ENCODE measurements around the gene RHBDD1.

Gene RHBDD1

GRCh38 chr2:226943862-226944620, 108.2 kb downstream of the RHBDD1 start:
- no peak for DNase-seq

DNA sequence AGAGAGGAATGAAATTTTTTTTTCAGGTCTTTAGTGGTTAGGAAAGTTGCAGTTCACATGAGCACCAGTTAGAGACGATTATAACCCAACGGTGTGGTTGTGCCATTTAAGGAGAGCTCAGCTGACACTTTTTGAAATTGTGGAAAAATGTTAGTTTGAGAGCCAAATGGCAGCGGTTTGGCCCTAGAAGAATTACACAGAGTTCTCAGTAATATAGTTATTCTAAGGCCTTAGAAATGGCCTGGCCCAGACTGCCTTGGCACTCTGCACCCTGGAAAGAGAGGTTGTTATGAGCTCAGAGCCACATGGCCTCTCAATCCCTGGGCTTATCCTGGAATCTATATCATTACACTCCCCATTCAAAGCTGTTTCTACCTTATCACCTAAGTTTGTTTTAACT, 117.4 kb downstream of the RHBDD1 start:
- no peak for DNase-seq

GRCh38 chr2:226953826-226954225, 118.0 kb downstream of the RHBDD1 start:
- DNase-seq: no peak

DNA sequence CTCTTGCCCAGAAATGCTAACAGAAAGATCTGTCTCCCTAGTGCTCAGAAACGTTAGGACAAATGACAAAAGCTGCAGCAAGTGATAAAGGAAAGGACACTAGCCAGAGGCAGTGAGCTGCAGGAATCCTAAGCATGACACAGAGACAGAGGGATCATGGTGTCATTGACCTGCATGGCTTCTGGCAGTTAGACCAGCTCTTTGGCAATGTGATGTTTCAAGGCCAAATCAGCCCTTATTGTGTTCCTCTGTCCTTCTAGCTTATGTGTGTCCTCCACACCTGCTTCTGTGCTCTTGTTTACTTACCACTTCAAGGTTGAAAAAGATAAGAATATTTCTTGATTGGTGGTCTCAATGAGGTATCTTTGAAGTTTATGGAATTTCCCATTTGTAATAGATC, 120.8 kb downstream of the RHBDD1 start:
- DNase-seq: no peak

- DNase-seq: no peak
Observed at GRCh38 chr2:226959418-226959817, 123.6 kb downstream of the RHBDD1 start.

GRCh38 chr2:226962176-226962773, 126.4 kb downstream of the RHBDD1 start:
- DNase-seq: no peak

DNA sequence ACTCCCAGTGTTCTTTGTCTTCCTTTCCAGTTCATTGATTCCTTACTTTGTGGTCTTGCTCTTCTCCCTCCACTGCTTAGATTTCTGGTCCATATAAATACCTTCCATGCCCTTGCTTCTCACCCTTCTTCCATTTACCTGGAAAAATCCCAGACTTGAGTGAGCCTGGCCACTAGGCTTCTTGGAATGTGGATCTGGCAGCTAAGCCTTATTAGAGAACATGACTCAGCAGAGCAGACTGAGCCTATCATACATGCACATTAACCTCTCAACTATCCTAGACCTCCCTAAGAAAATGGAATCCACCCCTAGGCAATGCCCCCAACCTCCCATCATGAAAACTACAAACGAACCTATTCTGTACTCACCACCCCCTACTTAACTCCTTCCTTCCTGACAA, 127.7 kb downstream of the RHBDD1 start:
- no peak for DNase-seq

DNA sequence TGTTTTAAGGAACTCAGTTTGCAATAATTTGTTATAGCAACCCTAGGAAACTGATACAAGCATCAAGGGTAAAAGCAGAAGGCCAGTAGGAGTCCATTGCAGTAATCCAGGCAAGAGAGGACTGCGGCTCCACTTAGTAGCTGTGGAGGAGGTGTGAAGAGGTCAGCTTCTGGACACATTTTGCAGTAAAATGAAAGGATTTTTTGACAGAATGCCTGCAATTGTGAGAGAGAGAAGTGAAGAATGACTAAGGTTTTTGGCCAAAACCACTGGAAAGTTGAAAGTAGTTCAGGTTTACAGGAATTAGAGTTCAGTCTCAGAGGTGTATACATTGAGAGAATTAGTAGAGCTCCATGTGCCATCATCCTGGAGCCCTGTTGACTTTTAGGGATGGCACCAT, 129.5 kb downstream of the RHBDD1 start:
- no peak for DNase-seq

GRCh38 chr2:226969417-226970080, 133.7 kb downstream of the RHBDD1 start:
- DNase-seq: no peak

DNA sequence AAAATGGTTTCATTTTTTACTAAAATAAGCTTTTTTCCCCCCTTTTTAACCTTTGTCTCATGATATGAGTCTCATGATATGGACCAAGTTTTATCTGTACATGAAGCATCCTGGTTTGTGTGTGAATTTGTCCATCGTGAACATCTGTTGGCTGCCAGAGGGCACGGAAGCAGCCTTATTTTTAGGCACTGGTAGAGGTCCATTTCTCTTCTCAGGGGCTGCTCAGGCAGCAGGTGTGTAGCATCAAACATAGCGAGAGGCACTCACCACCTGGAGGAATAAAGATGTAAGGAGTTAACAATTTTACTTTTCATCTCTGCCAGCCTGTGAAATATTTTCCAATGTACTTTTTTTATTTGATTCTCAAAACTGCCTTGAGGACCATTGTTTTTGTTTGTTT, 134.5 kb downstream of the RHBDD1 start:
- no peak for DNase-seq

- no peak for DNase-seq
Observed at GRCh38 chr2:226971084-226971483, 135.2 kb downstream of the RHBDD1 start.

DNA sequence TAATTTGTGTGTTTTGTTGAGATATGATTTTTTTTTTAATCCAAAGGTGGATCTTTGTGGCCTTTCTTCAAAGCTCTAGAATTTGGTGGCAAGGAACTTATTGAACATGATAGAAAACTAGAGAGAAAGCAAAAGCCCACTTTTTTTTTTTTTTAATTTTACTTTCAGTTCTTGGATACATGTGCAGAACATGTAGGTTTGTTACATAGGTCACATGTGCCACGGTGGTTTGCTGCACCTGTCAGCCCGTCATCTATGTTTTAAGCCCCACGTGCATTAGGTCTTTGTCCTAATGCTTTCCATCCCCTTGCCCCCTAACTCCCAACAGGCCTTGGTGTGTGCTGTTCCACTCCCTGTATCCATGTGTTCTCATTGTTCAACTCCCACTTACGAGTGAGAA, 135.9 kb downstream of the RHBDD1 start:
- DNase-seq: no peak

- DNase-seq: no peak
Observed at GRCh38 chr2:226973816-226974215, 138.0 kb downstream of the RHBDD1 start.

GRCh38 chr2:226977775-226978190, 141.9 kb downstream of the RHBDD1 start:
- DNase-seq: no peak

GRCh38 chr2:226978300-226978699, 142.4 kb downstream of the RHBDD1 start:
- no peak for DNase-seq

- DNase-seq: no peak
Observed at GRCh38 chr2:226979004-226979403, 143.2 kb downstream of the RHBDD1 start.

DNA sequence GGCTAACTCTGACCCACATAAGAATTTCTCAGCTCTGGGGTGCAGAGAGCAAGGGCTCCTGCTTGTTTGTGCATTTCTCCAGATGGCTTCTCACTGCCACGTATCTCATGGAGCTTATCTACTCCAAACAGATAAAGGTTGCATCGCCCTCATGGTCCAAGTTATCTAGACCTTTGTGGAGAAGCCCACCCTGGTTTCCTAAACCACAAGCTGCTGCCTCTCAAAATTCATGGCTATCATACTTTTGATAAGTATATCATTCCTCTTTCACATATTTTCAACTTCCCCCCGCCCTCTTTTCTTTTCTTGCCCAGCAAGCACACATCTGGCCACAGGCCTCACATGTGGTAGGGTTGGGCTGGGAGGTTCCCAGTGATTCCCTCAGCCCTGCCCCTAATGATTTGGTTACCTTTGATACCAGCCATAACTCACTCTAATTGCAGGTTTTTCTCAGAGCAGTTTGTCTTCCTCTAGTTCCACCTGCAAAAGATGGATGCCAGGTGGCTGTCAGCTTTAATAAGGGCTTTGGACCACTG, 146.0 kb downstream of the RHBDD1 start:
- no peak for DNase-seq

GRCh38 chr2:226983895-226984749, 148.3 kb downstream of the RHBDD1 start:
- DNase-seq: no peak

GRCh38 chr2:226984750-226985582, 149.1 kb downstream of the RHBDD1 start:
- DNase-seq: peak in 1 of 2 donors; percentile 27

DNA sequence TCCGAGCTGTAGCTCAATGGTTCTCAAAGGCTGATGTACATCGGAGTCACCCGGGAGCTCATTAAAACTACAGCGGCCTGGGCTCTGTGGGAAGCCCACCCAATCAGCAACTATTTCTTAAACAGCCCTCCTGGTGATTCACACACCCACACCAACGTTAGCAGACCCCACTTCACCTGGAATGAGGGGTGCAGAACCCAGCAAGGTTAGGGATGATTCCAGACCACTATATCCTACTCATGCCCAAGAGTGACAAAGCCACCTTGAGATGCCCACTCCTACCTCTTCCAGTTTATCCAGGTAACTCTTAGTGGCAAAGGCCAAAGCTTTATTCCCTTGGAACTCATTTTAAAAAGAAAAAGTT, 149.7 kb downstream of the RHBDD1 start:
- DNase-seq: no peak

GRCh38 chr2:226991663-226992062, 155.8 kb downstream of the RHBDD1 start:
- no peak for DNase-seq

DNA sequence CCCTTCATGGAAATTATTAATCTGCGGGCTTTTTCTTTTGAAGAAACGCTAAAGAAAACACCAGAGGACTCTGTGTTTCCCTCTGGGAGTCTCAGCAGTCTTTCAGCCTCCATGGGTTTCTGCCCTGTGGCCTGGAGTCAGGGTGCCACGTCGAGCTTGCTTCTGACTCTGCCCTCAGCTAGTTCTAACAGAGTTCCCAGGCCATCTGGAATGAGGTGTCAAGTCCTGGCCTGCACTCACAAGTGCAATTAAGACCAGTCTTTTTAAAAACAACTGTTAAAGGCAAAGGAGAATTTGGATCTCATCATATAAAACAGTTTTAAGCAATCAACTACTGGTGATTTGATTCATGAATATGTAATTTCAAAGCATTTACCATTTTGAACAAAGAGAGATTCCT, 157.3 kb downstream of the RHBDD1 start:
- DNase-seq: no peak

All from CD4-positive, alpha-beta T cell treated with Interferon alpha-2 for 1 hour (primary cell).